Rectal smooth muscle tissue (tissue), 1 donor: ENCODE data around the gene KSR2.
"Not testable (repeated sequence)": the region's sequence is repeated elsewhere in the genome, so short reads cannot be mapped to it uniquely, and the experiment has no call there.

Experiments
- H3K27ac ChIP-seq: one replicate; pipeline ENCODE4 v1.7.0; 2013; ENCODE audit warnings: low read depth, low read length, inconsistent platforms
- H3K27me3 ChIP-seq: one replicate; pipeline ENCODE4 v1.7.0; 2013; ENCODE audit warnings: low read length; ENCODE audit not compliant: control insufficient read depth, insufficient read depth
- H3K36me3 ChIP-seq: one replicate; pipeline ENCODE4 v1.7.0; 2013; ENCODE audit warnings: low read length; ENCODE audit not compliant: control insufficient read depth, insufficient read depth
- H3K4me1 ChIP-seq: one replicate; pipeline ENCODE4 v1.7.0; 2013; ENCODE audit warnings: low read length; ENCODE audit not compliant: control insufficient read depth, insufficient read depth
- H3K4me3 ChIP-seq: one replicate; pipeline ENCODE4 v1.7.0; 2013; ENCODE audit warnings: low read length
- H3K9ac ChIP-seq: one replicate; pipeline ENCODE4 v1.7.0; 2013; ENCODE audit warnings: low read length

Gene KSR2

DNA sequence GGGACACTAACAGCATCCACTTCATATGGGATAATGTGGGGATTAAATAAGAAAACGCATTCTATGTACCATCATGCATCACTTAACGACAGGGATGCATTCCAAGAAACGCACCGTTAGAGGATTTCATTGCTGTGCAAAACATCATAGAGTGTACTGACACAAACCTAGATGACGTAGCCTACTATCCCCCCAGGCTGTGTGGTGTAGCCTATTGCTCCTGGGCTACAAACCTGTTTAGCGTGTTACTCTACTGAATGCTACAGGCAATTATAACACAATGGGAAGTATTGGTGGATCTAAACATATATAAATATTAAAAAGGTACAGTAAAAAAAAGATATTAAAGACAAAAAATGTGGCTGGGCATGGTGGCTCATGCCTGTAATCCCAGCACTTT, 230.6 kb downstream of the KSR2 start:
- Histone ChIP-seq H3K9ac (no peak overlapping the region), H3K4me1 (no peaks in the 10 kb centered on the region), H3K36me3 (no peaks in the 10 kb centered on the region), H3K4me3 (no peak overlapping the region), H3K27me3 (no peaks in the 10 kb centered on the region), H3K27ac (no peak overlapping the region)

DNA sequence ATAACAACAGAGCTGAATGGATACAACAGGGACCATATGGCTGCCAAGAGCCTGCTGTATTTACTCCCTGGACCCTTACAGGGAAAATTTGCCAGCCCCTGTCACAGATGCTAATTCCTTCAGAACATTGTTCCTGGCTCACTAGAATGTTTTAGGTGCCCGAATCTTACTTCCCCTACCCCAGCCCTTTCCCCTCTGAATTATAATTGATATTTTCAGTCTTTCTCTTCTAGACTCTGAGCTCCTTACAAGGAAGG, 235.3 kb downstream of the KSR2 start:
- no peak overlapping the region for H3K9ac ChIP-seq
- H3K27me3 ChIP-seq: no peaks in the 10 kb centered on the region
- H3K36me3 ChIP-seq: no peaks in the 10 kb centered on the region
- no peak overlapping the region for H3K27ac ChIP-seq
- no peak overlapping the region for H3K4me3 ChIP-seq
- no peaks in the 10 kb centered on the region for H3K4me1 ChIP-seq

DNA sequence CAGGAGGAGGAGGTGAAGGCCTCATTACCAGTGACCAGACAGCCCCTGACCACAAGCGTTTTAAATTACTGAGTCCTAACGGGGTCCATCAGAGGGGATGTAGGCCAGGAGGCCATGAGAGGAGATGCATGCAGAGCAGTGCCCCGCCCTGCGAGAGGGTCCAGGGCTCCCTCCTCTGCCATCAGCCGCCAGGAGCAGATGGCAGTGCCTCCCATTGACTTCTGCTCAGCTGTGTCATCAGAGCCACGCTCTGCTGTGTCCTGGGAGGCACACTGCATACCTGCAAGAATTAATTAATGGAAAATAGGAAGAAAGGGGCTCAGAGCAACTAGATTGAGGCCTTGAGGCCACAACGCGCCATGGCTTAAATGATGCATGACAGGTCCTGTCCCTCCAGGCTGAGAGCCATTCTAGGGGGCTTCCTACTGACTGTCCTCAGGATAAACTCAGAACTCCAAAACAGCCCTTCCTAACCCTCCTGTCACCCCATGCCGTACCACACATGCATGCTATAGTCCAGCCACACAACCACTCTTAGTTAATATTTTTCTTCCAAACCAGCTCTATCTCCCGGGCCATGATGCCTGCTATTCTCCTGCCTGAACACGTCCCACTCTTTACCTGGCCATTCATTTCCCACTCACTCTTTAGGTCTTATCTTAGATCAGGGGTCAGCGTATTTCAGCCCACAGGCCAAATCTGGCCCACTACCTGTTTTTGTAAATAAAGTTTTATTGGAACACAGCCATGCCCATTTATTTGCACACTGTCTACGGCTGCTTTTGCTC, 235.8 kb downstream of the KSR2 start:
- Histone ChIP-seq H3K27me3 (no peaks in the 10 kb centered on the region), H3K4me1 (no peaks in the 10 kb centered on the region), H3K36me3 (no peaks in the 10 kb centered on the region), H3K4me3 (no peak overlapping the region), H3K9ac (no peak overlapping the region), H3K27ac (no peak overlapping the region)

DNA sequence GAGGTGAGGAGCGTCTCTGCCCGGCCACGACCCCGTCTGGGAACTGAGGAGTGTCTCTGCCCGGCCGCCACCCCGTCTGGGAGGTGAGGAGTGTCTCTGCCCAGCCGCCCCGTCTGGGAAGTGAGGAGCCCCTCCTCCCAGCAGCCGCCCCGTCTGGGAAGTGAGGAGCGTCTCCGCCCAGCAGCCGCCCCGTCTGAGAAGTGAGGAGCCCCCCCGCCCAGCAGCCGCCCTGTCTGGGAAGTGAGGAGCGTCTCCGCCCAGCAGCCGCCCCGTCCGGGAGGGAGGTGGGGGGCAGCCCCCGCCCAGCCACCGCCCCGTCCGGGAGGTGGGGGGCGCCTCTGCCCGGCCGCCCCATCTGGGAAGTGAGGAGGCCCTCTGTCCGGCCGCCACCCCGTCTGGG, 237.7 kb downstream of the KSR2 start:
- H3K36me3 ChIP-seq, H3K27me3 ChIP-seq, H3K4me3 ChIP-seq, H3K4me1 ChIP-seq, H3K9ac ChIP-seq, H3K27ac ChIP-seq: not testable (repeated sequence)

DNA sequence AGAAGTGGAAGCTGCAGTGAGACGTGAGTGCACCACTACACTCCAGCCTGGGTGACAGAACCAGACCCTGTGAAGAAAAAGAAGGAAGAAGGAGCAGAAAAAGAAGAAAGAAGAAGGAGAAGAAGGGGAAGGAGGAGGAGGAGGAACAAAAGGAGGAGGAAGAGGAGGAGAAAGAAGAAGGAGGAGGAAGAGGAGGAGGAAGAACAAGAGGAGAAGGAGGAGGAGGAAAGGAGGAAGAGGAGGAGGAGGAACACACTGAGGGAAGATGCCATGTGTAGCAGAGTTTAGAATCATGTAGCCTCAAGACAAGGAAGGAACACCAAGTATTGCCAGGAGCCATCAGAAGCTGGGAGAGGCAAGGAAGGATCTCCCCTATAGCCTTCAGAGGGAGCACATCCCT, 241.5 kb downstream of the KSR2 start:
- H3K4me1 ChIP-seq: no peaks in the 10 kb centered on the region

DNA sequence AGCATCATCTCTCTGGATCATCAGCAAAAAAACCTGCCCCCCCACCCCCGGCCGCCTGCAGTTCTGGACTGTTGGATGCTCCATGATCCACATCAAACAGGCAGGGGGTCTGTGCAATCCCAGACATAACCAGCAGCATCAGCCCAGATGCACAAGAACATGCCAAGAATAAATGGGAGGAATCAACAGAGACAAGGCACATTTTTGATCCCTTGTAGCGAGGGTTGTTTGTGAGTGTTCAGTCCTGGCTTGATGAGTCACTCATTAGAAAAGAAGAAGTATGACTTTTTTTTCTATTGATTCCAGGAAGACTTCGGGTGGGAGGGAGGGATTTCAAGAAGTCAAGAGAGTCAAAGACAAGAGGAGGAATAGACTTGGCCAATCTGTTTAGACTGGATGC, 244.2 kb downstream of the KSR2 start:
- Histone ChIP-seq H3K9ac (no peak overlapping the region), H3K4me1 (no peaks in the 10 kb centered on the region), H3K4me3 (no peak overlapping the region), H3K27ac (no peak overlapping the region), H3K27me3 (no peaks in the 10 kb centered on the region), H3K36me3 (no peaks in the 10 kb centered on the region)

More for the DNA sequence above, 241.5 kb downstream of the KSR2 start:
- no peak overlapping the region for H3K27ac ChIP-seq
- H3K27me3 ChIP-seq: no peaks in the 10 kb centered on the region
- H3K36me3 ChIP-seq: no peaks in the 10 kb centered on the region
- no peak overlapping the region for H3K9ac ChIP-seq
- H3K4me3 ChIP-seq: no peak overlapping the region

DNA sequence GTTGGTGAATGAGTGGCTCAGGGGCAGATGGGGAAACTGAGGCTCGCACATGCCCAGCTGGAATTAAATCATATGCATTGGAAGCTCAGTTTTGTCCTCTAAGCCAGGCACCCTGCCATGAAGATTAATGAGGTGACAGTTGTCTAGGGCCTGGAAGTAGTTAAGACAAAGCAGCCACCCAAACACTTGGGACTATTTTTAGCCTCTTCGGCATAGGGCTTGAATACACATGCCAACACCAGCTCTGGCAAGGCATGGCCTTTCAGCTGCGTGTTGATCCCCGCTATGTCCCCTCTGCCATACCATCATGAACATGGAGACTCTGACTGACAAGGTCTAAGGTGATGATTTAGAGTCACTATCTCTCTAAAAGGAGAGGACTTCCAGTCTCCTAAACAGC, 250.2 kb downstream of the KSR2 start:
- H3K36me3 ChIP-seq: no peaks in the 10 kb centered on the region
- no peak overlapping the region for H3K4me3 ChIP-seq
- H3K9ac ChIP-seq: no peak overlapping the region
- H3K27ac ChIP-seq: no peak overlapping the region
- H3K4me1 ChIP-seq: no peaks in the 10 kb centered on the region
- no peaks in the 10 kb centered on the region for H3K27me3 ChIP-seq

DNA sequence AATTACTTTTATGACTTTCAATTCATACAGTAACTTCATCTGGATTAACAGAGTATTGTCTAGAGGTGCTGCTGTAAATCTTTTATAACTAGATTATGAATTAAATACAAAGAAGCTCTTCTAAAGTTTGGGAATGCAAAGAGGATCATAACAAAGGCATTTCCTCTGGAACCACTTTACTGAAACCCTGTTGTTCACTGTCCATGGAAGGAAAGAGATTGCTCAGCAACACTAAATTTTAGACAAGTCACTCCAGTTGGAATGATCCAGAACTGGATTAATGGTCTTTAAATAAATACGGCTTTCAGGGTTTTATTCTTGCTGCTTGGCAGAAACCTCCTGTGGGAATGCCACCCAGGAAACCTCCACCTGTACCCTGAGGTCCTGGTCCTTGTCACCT, 250.6 kb downstream of the KSR2 start:
- no peaks in the 10 kb centered on the region for H3K4me1 ChIP-seq
- H3K27ac ChIP-seq: no peak overlapping the region
- H3K4me3 ChIP-seq: no peak overlapping the region
- H3K9ac ChIP-seq: no peak overlapping the region
- H3K27me3 ChIP-seq: no peaks in the 10 kb centered on the region
- no peaks in the 10 kb centered on the region for H3K36me3 ChIP-seq

DNA sequence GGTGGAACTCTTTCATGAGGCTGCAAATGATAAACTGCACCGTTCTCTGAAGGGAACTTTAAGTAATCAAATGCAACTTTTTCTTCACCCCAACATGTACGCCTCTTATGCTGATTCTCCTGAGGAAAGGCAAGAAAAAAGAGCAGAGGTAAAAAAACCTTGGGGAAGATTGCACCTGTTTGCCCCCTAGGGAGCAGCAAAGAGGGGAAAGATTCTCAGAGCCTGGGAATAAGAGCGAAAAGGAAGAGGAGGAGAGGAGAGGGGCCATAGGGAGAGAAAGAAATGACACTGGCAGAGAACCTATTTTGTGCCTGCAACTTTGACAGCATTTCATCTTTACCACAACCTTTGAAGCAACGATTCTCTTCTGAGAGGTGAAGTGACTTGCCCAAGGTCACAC, 254.6 kb downstream of the KSR2 start:
- H3K9ac ChIP-seq: no peak overlapping the region
- no peaks in the 10 kb centered on the region for H3K36me3 ChIP-seq
- H3K4me1 ChIP-seq: no peaks in the 10 kb centered on the region
- H3K27me3 ChIP-seq: no peaks in the 10 kb centered on the region
- no peak overlapping the region for H3K27ac ChIP-seq
- no peak overlapping the region for H3K4me3 ChIP-seq

DNA sequence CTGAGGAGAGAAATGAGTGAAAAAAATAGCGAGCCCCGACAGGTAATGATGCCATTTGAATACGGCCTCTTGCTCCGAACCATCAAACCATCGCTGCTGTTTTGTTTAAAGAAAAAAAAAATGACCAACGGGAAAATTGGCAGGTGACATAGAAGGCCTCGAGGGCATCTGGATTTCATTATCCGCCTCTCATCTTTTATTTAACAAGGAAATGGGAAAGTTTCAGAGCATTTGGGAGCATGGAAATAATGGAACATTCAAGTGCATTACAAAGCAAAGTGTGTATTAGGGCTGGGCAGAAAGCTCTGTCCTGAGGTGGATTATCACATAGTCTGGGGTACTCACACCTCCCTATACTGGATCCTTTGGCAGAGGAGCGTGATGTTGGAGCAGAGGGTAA, 258.7 kb downstream of the KSR2 start:
- no peaks in the 10 kb centered on the region for H3K36me3 ChIP-seq

DNA sequence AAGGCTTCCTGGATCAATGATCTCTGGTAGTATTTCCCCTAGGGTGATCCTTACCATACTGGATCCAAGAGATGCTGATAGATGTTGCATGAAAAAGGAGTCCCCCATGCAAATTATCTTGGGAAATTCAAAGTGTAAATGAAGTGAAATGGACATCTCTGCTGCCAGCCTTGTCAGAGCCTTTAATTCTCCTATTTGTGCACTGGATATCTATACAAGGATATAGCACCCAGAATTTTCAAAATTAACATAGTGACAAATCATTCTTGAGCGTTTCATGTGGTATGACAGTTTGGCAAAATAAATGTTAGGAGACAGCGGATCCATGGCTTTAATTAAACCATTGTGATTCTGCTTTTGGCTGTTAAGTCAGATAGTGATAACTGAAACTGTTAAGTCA, 260.9 kb downstream of the KSR2 start:
- Histone ChIP-seq H3K27ac (no peak overlapping the region), H3K36me3 (no peaks in the 10 kb centered on the region), H3K9ac (no peak overlapping the region), H3K4me1 (no peaks in the 10 kb centered on the region), H3K4me3 (no peak overlapping the region), H3K27me3 (no peaks in the 10 kb centered on the region)

More for the DNA sequence above, 258.7 kb downstream of the KSR2 start:
- no peaks in the 10 kb centered on the region for H3K27me3 ChIP-seq
- H3K27ac ChIP-seq: no peak overlapping the region
- no peak overlapping the region for H3K9ac ChIP-seq
- H3K4me1 ChIP-seq: no peaks in the 10 kb centered on the region
- no peak overlapping the region for H3K4me3 ChIP-seq

DNA sequence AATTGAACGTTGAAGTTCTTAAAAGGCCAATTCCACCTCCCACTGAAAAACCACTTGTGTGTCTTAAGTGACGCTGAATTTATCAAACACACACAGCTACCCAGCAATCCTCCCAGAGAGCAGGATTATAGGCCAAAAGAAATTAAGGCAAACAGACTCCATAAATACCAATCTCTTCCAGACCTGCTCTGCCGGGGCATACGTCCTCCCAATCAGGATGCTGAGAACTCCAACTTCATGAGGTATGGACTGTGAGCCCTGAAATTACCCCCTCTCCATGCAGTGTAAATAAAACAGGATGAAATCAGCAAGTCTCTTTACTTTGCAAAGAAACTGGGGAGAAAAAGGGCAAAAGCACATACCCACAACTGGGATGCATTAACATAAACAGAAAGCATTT, 265.2 kb downstream of the KSR2 start:
- Histone ChIP-seq H3K27me3 (no peaks in the 10 kb centered on the region), H3K4me1 (no peaks in the 10 kb centered on the region), H3K4me3 (no peak overlapping the region)

DNA sequence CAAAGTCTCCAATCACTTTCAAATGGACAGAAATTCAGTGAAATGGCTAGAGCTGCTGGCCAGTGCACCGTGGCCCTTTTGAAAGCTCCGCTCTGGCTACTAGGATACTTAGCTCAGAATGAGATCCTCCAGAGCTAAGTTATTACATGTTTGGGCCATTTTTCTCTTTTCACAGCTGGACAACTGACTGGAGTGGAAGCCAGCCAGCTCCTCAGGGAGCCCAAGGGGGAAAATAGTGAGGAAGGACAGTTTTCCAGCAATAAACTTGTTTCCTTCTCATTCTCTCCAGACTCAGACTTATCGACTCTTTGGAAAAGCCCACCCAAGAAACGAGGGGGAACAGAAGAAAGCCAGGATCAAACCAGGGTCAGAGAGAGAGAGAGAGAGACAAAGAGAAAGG, 266.0 kb downstream of the KSR2 start:
- no peak overlapping the region for H3K9ac ChIP-seq
- H3K27ac ChIP-seq: no peak overlapping the region
- H3K4me3 ChIP-seq: no peak overlapping the region
- H3K4me1 ChIP-seq: no peaks in the 10 kb centered on the region
- H3K27me3 ChIP-seq: no peaks in the 10 kb centered on the region
- H3K36me3 ChIP-seq: no peaks in the 10 kb centered on the region

More for the DNA sequence above, 265.2 kb downstream of the KSR2 start:
- Histone ChIP-seq H3K36me3 (no peaks in the 10 kb centered on the region), H3K9ac (no peak overlapping the region), H3K27ac (no peak overlapping the region)
